ENCODE results near the gene WDR48. TPM values are rescaled to one million over a fixed set of nuclear protein-coding genes. Genes with fewer than 3 reads are reported as not detected.
A peak's percentile ranks its signal among the peaks of the same experiment; 100 is the strongest.

WDR48 gene
- total RNA-seq, 4 donors from 2014 or later, result 27.4 to 47.2 (median 38.0) TPM

- Histone ChIP-seq H3K9me3 (no peaks in the 10 kb centered on the region), H3K4me3 (no peak overlapping the region), H3K4me1 (peaks cover 0 to 63% (median 24%) of the 10 kb centered on the region in 3 donors), H3K27ac (peak overlapping the region in 2 of 4 donors; percentile 14 to 96), H3K36me3 (peaks cover 0 to 37% of the 10 kb centered on the region in 2 donors), H3K27me3 (no peaks in the 10 kb centered on the region)
- TF ChIP-seq CTCF (IDR thresholded peaks at IDR 0.05) (no peak), EP300 (IDR thresholded peaks at IDR 0.05) (no peak), POLR2AphosphoS5 (IDR thresholded peaks at IDR 0.05) (no peak), POLR2A (IDR thresholded peaks at IDR 0.05) (no peak)
- no peak for ATAC-seq
- 81% methylated on average over 3 of the region's 4 CpGs; no CpG with 5 or more reads in 1 of the 2 donors for WGBS, 2 donors (ENCODE audit: low coverage in 1 of 2)
Observed at GRCh38 chr3:39103324-39103693, 51.5 kb downstream of the WDR48 start.

- H3K27me3 ChIP-seq, result no peaks in the 10 kb centered on the region
- peaks cover 0 to 69% (median 26%) of the 10 kb centered on the region in 3 donors for H3K4me1 ChIP-seq
- 57% methylated on average over 1 of the region's 6 CpGs; no CpG with 5 or more reads in 1 of the 2 donors for WGBS, 2 donors (ENCODE audit: low coverage in 1 of 2)
- peaks cover 0 to 30% of the 10 kb centered on the region in 2 donors for H3K36me3 ChIP-seq
- H3K4me3 ChIP-seq, result no peak overlapping the region
- ATAC-seq, result no peak
- H3K27ac ChIP-seq, result peak overlapping the region in 3 of 4 donors; percentile 14 to 96 (median 32)
- no peaks in the 10 kb centered on the region for H3K9me3 ChIP-seq
- TF ChIP-seq CTCF (IDR thresholded peaks at IDR 0.05) (no peak), POLR2AphosphoS5 (IDR thresholded peaks at IDR 0.05) (no peak), POLR2A (IDR thresholded peaks at IDR 0.05) (no peak), EP300 (IDR thresholded peaks at IDR 0.05) (no peak)
Observed at GRCh38 chr3:39103791-39104552, 52.2 kb downstream of the WDR48 start.

GRCh38 chr3:39104961-39105686 is 53.3 kb downstream of the WDR48 start:
- peaks cover 0 to 72% (median 26%) of the 10 kb centered on the region in 3 donors for H3K4me1 ChIP-seq
- no peak overlapping the region for H3K4me3 ChIP-seq
- no peak for TF ChIP-seq POLR2AphosphoS5 (IDR thresholded peaks at IDR 0.05)
- TF ChIP-seq POLR2A (IDR thresholded peaks at IDR 0.05), result no peak
- no peak for TF ChIP-seq EP300 (IDR thresholded peaks at IDR 0.05)
- no peak for TF ChIP-seq CTCF (IDR thresholded peaks at IDR 0.05)
- 83 to 84% methylated on average over 2 to 6 of the region's 7 CpGs for WGBS, 2 donors (ENCODE audit: low coverage in 1 of 2)
- ATAC-seq, result no peak
- H3K27ac ChIP-seq, result peak overlapping the region in 3 of 4 donors; percentile 5 to 96 (median 10)
- H3K36me3 ChIP-seq, result peaks cover 0 to 23% of the 10 kb centered on the region in 2 donors
- no peaks in the 10 kb centered on the region for H3K9me3 ChIP-seq
- no peaks in the 10 kb centered on the region for H3K27me3 ChIP-seq

GRCh38 chr3:39105687-39106063 is 53.9 kb downstream of the WDR48 start:
- no peak for ATAC-seq
- WGBS, 2 donors (ENCODE audit: low coverage in 1 of 2), result 62 to 64% methylated on average over 2 to 3 of the region's 3 CpGs
- no peak for TF ChIP-seq POLR2AphosphoS5 (IDR thresholded peaks at IDR 0.05)
- TF ChIP-seq POLR2A (IDR thresholded peaks at IDR 0.05), result no peak
- TF ChIP-seq EP300 (IDR thresholded peaks at IDR 0.05), result no peak
- TF ChIP-seq CTCF (IDR thresholded peaks at IDR 0.05), result no peak
- peak overlapping the region in 2 of 4 donors; percentile 5 to 96 for H3K27ac ChIP-seq
- peaks cover 0 to 72% (median 26%) of the 10 kb centered on the region in 3 donors for H3K4me1 ChIP-seq
- peaks cover 0 to 23% of the 10 kb centered on the region in 2 donors for H3K36me3 ChIP-seq
- H3K27me3 ChIP-seq, result no peaks in the 10 kb centered on the region
- peak overlapping the region in 1 of 2 donors; percentile 99 for H3K4me3 ChIP-seq
- no peaks in the 10 kb centered on the region for H3K9me3 ChIP-seq
